Gastrocnemius medialis (tissue), 4 donors: ENCODE data around the gene EMX2.

Experiments
- CTCF ChIP-seq, 5 experiments: fragments of 450-650 bp in 3 of 5; fragments of 200-600 bp in 2 of 5; sonication (generic) in 2 of 5; IDR thresholded peaks in 4 of 5; conservative IDR thresholded peaks in 1 of 5; 1 replicate in 4 of 5; 2 replicates in 1 of 5; pipeline ENCODE4 v1.5.1; 2016 to 2019; ENCODE audit warnings: antibody characterized with exemption in 5 of 5, mild to moderate bottlenecking in 3 of 5, moderate library complexity in 3 of 5
- POLR2A ChIP-seq, 2 donors: fragments of 450-650 bp; IDR thresholded peaks; one replicate each; pipeline ENCODE4 v1.6.1; 2017; ENCODE audit warnings: antibody characterized with exemption in 2 of 2, mild to moderate bottlenecking in 2 of 2, moderate library complexity in 2 of 2

- TF ChIP-seq CTCF (IDR thresholded peaks at IDR 0.05 in 4 of 5, conservative IDR thresholded peaks at IDR 0.05 in 1 of 5) (no peak), POLR2A (IDR thresholded peaks at IDR 0.05) (no peak)
These were observed 38.0 kb upstream of the EMX2 start for GRCh38 chr10:117504562-117504961.
